Activated gamma-delta T cell treated with Interleukin-2 at 50 U/mL for 16 hours (primary cell): Measurements from ENCODE around the gene XK.

Source experiments
- DNase-seq: peaks from one replicate; pipeline ENCODE4 v3.0.0-alpha.2; 2020

The XK gene

DNA sequence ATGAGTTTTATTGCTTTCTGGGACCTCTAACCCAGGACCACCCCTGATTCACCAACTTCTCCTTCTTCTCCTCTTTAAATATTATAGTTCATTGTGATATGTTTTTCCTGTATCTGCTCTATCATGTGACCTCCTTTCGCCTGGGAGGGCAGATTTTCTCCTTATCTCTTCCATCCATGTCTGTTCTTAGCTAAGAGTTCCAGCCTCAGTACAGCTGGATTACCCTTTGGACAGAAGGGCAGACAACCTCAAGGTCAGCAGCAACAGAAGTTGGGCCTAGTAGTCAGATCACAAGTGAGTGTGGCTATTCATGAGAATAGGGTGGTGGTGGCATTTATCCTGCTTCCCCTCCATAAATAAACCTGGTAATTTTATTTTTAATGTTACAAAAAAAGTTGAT, 5.7 kb upstream of the XK start:
- no peak for DNase-seq

GRCh38 chrX:37684426-37684825, 1.2 kb upstream of the XK start:
- DNase-seq, result no peak

- DNase-seq, result no peak
Observed at GRCh38 chrX:37684973-37685372, 618 bp upstream of the XK start.

GRCh38 chrX:37686369-37686995, 891 bp downstream of the XK start:
- no peak for DNase-seq

GRCh38 chrX:37686996-37687395, 1.4 kb downstream of the XK start:
- no peak for DNase-seq

DNA sequence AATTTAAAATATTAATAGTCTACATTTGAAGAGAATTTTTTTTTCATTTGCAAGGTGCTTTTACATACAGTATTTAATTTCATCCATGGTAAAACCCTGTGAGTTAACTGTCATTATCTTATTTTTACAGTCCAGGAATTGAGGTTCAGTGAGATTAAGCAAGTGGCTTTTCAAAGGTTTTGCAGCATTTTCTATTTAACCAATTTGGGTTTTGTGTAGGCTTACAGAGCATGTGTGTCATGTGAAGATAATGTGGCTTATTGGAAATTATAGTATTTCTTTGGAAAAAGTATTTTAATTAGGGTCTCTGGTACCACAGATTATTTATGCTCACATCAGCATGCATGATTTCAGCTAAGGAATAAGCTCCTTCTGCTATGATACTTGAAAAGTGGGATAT, 4.5 kb downstream of the XK start:
- no peak for DNase-seq

- DNase-seq, result no peak
Observed at GRCh38 chrX:37692918-37693317, 7.3 kb downstream of the XK start.

GRCh38 chrX:37697169-37697760, 11.7 kb downstream of the XK start:
- DNase-seq, result no peak

DNA sequence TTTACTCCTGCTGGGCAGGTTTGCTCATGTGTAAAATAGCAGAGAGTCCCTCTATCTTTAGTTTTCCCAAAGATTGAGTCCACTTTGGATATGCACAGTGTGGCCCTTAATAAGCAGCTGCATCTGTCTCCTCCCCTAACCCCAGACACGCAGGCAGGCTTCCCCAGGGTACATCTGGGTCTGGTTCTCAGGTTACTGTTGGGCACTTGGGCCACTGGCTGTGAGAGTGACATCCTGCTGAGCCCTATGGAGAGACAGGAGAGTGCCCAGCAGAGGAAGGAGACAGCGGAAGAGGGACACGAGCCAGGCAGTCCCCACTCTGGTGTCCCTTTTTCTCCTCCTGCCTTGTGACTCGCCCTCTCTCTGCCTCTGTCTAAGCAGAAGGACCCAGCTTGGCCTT, 16.0 kb downstream of the XK start:
- no peak for DNase-seq

GRCh38 chrX:37711991-37712390, 26.4 kb downstream of the XK start:
- no peak for DNase-seq

GRCh38 chrX:37712458-37712857, 26.9 kb downstream of the XK start:
- DNase-seq, result no peak

DNA sequence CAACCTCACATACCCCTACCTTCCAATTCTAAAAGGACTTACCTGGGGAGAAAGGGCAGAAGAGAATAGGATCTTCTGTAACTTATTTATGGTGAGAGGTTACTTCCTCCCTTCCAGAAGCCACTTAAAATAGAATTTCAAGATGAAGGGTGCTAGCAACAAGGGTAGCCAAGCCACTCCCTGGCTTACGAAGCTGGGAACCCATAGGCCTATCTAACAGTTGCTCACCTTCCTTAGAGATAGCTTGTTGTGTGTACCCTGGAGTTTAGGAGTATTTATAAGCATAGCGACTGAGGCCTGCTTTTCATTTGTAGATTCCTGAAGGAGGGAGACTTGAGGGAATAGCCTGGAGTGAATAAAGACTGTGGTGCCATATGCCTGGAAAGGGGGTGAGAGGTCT, 28.9 kb downstream of the XK start:
- no peak for DNase-seq

DNA sequence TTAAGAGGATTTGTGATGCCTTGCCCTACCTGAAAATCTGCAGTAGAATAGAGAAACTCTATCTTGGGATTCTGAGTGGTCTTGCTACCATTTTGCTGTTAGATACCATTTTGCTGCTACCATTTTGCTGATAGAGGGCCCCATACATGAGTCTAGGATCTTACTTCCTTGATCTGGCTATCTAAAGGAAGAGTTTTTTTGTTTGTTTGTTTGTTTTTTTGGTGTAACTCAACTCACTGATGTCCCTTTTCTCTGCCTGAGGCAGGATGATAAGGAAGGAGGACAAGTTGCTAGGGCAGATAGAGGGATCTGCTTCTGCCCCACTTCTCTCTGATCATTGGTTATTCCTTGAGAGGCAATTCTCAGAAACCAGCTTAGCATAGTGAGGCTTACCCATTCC, 31.0 kb downstream of the XK start:
- DNase-seq, result no peak

DNA sequence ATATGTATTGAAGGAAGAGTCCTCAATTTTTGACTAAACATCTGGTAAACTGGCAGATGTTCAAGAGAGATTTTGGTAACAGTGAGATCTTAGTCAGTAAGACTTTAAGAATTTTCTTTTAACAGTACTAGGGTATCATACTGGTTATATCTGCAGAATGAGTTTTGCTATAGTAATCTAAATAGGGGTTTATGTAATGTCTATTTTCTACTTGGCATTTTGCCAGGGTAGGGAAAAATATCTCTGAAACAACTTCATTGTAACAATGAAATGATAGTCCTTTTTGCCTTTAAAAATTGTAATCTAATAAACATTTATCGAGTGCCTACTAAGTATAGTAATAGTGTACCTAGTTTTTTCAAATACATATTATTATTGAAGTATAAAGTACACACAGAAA, 32.1 kb downstream of the XK start:
- DNase-seq, result no peak

GRCh38 chrX:37722595-37722994, 37.0 kb downstream of the XK start:
- DNase-seq, result no peak

- no peak for DNase-seq
Observed at GRCh38 chrX:37726346-37726745, 40.8 kb downstream of the XK start.

DNA sequence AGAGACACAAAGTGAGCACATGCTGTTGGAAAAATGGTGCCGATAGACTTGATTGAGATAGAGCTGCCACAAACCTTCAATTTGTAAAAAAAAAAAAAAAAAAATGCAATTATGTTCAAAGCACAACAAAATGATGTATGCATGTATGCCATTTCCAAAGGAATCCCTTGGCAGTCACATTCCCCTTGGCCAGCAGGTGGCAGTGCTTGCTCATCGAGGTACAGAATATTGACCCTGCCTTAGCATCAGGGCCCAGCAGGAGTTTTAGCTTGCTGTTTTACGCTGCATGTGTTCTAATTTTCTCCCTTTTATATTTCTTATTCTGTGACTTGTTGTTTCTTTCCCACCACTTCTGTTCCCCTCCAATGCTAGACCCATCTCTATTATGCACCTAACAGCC, 59.8 kb downstream of the XK start:
- peak; percentile 73 for DNase-seq

DNA sequence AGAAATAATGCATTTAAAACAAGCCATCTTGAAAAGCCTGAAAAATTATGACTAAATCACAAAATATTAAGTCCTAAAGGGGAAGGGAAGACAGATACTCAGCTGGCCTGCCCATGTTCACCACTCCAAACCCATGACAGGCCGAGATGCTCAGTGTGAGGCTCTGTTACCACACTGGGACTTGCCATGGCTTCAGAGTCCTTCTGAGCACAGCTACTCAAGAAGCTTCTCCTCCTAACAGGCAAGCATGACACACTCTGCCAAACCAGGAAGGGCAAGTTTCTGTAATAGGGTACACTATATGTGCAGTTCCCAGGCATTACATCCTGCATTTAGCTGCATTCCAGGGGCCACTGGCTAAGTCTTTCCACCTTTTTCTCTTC, 60.2 kb downstream of the XK start:
- no peak for DNase-seq

DNA sequence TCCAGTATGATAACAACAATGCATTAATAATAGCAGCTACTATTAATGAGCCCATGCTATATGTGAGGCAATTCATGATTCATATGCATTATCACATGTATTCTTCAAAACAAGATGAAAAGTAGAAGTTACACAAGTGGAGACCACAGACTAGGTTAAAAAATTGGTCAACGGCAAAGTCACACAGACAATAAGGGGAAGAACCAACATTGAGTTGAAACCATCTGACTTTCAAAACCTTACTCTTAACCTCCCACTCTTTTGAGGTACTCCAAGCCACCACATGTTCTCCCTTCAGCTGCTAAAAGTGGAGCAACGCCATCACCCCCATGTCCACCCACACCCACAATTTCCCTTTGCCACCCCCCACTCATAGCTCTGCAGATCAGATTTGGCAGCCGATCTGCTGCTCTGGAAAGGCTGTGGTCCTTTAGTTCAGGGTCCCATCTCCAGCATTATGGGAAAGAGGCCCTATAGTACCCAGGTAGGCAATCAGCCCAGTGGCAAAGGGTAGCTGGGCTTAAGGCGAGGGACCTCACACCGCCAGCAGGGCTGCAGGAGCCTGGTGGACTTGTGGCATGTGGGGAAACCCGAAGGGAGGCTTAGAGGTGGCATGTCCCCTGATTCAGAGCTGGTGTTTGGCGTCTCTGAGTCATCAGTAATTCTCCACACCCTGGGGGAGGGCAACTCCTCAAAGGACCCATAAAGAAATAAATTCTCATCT, 60.8 kb downstream of the XK start:
- no peak for DNase-seq

DNA sequence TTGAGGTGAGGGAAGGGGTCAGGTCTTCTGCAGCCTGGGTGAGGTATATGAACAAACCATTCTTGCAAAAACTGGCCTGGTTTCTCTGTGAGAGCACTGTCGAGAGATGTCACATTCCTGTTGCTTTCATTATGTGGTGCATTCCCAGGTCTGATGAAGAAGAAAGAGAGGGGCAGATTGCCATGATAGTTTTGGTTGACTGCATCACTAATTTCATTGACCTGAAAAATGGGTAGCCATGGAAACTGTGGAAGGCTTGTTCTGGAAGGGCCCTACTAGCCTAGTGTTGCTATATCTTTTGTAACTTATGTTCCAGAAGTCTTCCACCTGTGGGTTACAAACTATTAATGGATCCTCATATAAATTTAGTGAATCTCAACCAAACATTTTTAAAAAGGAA, 61.4 kb downstream of the XK start:
- DNase-seq, result no peak

DNA sequence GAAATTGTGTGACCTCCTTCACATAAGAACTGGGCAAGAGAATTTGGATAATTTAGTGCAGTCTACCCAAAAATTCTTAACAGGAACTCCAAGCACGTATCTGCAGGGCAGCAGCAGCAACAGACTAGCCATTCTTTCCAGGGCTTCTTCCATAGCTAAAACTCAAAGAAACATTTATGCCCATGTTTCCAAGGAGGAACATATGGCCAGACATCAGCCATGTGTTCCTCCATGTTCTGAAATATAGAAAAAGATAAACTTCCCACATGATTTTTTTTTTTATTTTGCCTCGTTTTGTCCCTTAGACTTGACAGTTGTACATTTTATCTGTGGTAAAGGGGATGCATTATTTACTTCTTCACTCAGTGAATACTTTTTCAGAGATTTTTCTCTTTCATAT, 66.7 kb downstream of the XK start:
- no peak for DNase-seq

- no peak for DNase-seq
Observed at GRCh38 chrX:37752936-37753335, 67.3 kb downstream of the XK start.

DNA sequence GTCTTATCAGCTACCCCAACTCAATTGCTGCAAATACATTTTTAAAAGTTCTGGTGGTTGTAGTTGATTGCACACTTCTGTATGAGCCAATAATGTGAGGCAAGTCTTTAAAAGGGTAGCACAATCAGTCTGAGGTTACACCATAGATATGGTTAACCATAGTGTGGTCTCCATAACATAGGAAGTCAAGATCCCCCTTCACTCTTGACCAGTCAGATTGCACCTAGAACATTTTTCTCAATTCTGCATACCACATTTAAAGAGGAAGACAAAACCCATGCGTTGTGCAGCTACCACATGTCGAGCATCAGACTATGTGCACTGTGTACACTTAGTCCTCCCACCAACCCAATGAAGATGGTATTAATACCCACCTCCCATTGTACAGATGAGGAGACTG, 67.8 kb downstream of the XK start:
- DNase-seq, result no peak

DNA sequence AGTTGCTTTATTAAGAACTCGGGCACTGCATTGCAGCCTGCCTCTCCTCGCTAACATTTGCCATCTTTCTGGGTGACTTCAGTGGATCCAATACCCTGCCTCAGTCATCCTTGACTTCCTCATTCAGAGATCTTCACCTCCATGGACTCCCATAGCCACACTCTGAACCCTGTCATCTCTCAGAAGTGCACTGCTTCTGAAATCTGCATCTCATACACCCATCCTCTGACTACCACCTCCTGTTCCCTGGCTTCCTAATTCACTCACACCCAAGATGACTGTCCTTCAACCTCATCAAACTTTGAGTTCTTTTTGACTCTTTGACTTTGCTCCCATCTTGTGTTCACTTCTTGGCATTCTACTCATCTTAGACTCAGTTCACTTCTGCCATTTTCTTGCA, 68.9 kb downstream of the XK start:
- no peak for DNase-seq

- DNase-seq, result no peak
Observed at GRCh38 chrX:37755025-37755424, 69.4 kb downstream of the XK start.
